ENCODE measurements around the gene CPHXL.

CPHXL gene

DNA sequence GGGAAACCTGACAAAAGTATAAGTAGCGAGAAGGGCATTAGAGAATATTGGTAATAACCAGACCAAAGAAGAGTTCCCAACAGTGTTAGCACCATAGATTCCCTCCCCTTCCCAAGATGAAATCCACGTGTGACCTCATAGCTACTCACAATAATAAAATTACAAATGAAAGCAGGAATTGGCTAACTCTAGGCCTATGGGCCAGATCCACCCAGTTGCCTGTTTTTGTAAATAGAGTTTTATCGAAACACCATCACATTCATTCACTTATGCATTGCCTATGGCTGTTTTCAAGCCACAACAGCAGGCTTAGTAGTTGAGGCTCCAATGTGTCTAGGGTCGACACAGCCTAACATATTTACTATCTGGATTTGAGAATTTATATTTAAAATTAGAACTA lies 7.8 kb downstream of the CPHXL start:
- peaks cover 0 to 3% (median 0%) of the 10 kb centered on the region in 11 experiments; a peak in 2 of 22 replicates for H3K36me3 ChIP-seq
- H3K27ac ChIP-seq = no peak overlapping the region
- H3K9me3 ChIP-seq (replicated peaks in 1 of 11) = peaks cover 22 to 38% (median 27%) of the 10 kb centered on the region in 11 experiments; a peak in 21 of 22 replicates
- no peaks in the 10 kb centered on the region for H3K27me3 ChIP-seq
- peak overlapping the region in 2 of 11 experiments; percentile 59 to 64; a peak in 2 of 22 replicates for H3K4me2 ChIP-seq
- peaks cover 7 to 18% (median 12%) of the 10 kb centered on the region in 10 experiments; a peak in 15 of 20 replicates for H3K4me1 ChIP-seq
- no peak overlapping the region for H3K4me3 ChIP-seq
- no peaks in the 10 kb centered on the region for H4K20me1 ChIP-seq
- no peak for TF ChIP-seq Cebpa-rat (IDR thresholded peaks at IDR 0.05)
- no peak overlapping the region for H3K9ac ChIP-seq

DNA sequence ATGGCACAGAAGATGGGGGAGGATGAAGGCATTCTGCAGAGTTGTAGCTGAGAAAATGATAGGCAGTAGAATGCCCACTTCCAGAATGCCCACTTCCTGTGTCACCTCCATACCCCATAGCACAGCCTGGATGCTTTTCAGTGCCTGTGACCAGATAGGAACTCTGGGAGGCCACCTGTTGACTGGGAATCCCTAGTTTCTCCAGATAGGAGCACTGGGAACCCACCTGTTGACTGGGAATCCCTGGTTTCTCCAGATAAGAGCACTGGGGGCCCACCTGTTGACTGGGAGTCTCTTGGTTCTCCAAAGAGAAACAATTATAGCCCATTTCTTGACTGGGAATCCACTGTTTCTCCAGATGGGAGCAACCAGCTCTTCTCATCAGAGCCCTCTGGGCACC lies 11.6 kb downstream of the CPHXL start:
- no peaks in the 10 kb centered on the region for H3K27me3 ChIP-seq
- H3K27ac ChIP-seq = no peak overlapping the region
- H3K9me3 ChIP-seq (replicated peaks in 1 of 11) = peaks cover 48 to 72% (median 55%) of the 10 kb centered on the region in 11 experiments
- no peak overlapping the region for H3K9ac ChIP-seq
- no peak for TF ChIP-seq Cebpa-rat (IDR thresholded peaks at IDR 0.05)
- no peak overlapping the region for H3K4me3 ChIP-seq
- H3K4me1 ChIP-seq = peaks cover 6 to 13% (median 9%) of the 10 kb centered on the region in 10 experiments; a peak in 15 of 20 replicates
- H4K20me1 ChIP-seq = no peaks in the 10 kb centered on the region
- H3K36me3 ChIP-seq = peaks cover 0 to 17% (median 2%) of the 10 kb centered on the region in 11 experiments; a peak in 7 of 22 replicates
- H3K4me2 ChIP-seq = no peak overlapping the region

DNA sequence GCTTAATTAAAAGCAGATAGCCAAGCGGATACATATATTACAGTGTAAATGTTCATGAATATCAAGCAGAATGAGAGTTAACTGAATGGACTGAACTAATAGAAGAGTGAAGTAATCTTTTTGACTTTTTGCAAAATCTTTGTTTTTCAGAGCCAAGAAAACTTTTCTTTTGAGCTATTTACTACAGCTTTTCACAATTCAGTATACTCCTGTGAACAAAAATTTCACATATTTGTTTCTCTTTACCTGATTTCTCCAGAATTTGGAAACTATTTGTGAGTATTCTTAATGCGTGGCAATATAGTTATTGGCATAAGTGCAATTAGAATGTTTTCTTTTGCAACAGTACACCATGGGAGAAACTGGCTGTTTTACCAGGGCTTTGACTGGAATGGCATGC lies 15.9 kb downstream of the CPHXL start:
- Histone ChIP-seq H4K20me1 (no peaks in the 10 kb centered on the region), H3K27me3 (no peaks in the 10 kb centered on the region), H3K36me3 (peaks cover 0 to 17% (median 3%) of the 10 kb centered on the region in 11 experiments; a peak in 7 of 22 replicates)

GRCh38 chr16:75703306-75703705 lies 23.0 kb downstream of the CPHXL start:
- TF ChIP-seq Cebpa-rat (IDR thresholded peaks at IDR 0.05) = no peak
- no peak overlapping the region for H3K4me3 ChIP-seq
- no peaks in the 10 kb centered on the region for H3K36me3 ChIP-seq
- no peaks in the 10 kb centered on the region for H3K27me3 ChIP-seq
- no peaks in the 10 kb centered on the region for H4K20me1 ChIP-seq
- H3K27ac ChIP-seq = no peak overlapping the region
- no peak overlapping the region for H3K4me2 ChIP-seq
- no peak overlapping the region for H3K9ac ChIP-seq
- H3K9me3 ChIP-seq (replicated peaks in 1 of 11) = peaks cover 2 to 23% (median 11%) of the 10 kb centered on the region in 11 experiments; a peak in 20 of 22 replicates
- H3K4me1 ChIP-seq = no peaks in the 10 kb centered on the region

More for the DNA sequence above, 15.9 kb downstream of the CPHXL start:
- Histone ChIP-seq H3K27ac (no peak overlapping the region), H3K4me1 (0 out of 20 replicates have a peak, but pooled peaks cover 0 to 4% (median 0%) of the 10 kb centered on the region in 10 experiments), H3K9me3 (replicated peaks in 1 of 11) (peaks cover 45 to 72% (median 54%) of the 10 kb centered on the region in 11 experiments), H3K4me3 (no peak overlapping the region), H3K4me2 (no peak overlapping the region), H3K9ac (no peak overlapping the region)
- no peak for TF ChIP-seq Cebpa-rat (IDR thresholded peaks at IDR 0.05)

- H3K36me3 ChIP-seq = no peaks in the 10 kb centered on the region
- TF ChIP-seq Cebpa-rat (IDR thresholded peaks at IDR 0.05) = 0 out of 22 replicates have a peak, but pooled peaks of 1 of the 11 experiments have one; percentile 16
- no peak overlapping the region for H3K4me2 ChIP-seq
- H3K27ac ChIP-seq = no peak overlapping the region
- no peak overlapping the region for H3K4me3 ChIP-seq
- no peak overlapping the region for H3K9ac ChIP-seq
- no peaks in the 10 kb centered on the region for H4K20me1 ChIP-seq
- H3K4me1 ChIP-seq = no peaks in the 10 kb centered on the region
- no peaks in the 10 kb centered on the region for H3K27me3 ChIP-seq
- peaks cover 0 to 15% (median 3%) of the 10 kb centered on the region in 11 experiments; a peak in 7 of 22 replicates for H3K9me3 ChIP-seq (replicated peaks in 1 of 11)
Measured at GRCh38 chr16:75702242-75702641, 24.0 kb downstream of the CPHXL start.

DNA sequence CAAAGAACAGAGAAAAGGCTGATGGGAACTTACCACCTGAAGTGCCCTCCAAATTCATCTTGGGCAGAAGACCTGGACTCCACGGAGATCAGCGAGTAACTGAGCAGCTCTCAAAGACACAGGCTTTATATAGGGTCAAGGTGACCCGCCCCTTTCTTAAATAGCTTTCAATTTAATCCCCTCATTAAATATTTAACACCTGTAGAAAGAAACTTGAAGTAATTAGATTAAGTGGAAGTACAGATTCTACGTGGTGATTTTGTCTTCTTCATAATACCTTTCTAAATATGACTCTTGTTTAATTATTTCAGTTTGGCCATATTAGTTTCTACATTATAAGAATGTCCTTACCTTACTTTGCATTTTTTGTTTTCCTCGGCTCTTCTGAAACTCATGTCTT lies 24.9 kb downstream of the CPHXL start, which contains the start of gene DUXB:
DUXB (minus strand) TSS at position 101 of the 400 bp plus-strand sequence; CDS start at position 58, 43 bp downstream.
- Histone ChIP-seq H3K36me3 (no peaks in the 10 kb centered on the region), H4K20me1 (no peaks in the 10 kb centered on the region), H3K27ac (no peak within 1 kb of the TSS), H3K9ac (no peak within 1 kb of the TSS), H3K4me2 (no peak within 1 kb of the TSS), H3K4me3 (no peak within 1 kb of the TSS), H3K4me1 (no peaks in the 10 kb centered on the region), H3K9me3 (replicated peaks in 1 of 11) (peaks cover 0 to 10% (median 0%) of the 10 kb centered on the region in 11 experiments; a peak in 3 of 22 replicates), H3K27me3 (no peaks in the 10 kb centered on the region)
- TF ChIP-seq Cebpa-rat (IDR thresholded peaks at IDR 0.05) = no peak

- Histone ChIP-seq H3K9ac (no peak overlapping the region), H3K4me2 (no peak overlapping the region), H3K36me3 (no peaks in the 10 kb centered on the region), H3K9me3 (replicated peaks in 1 of 11) (no peaks in the 10 kb centered on the region), H4K20me1 (no peaks in the 10 kb centered on the region), H3K27me3 (no peaks in the 10 kb centered on the region), H3K4me1 (no peaks in the 10 kb centered on the region), H3K4me3 (no peak overlapping the region), H3K27ac (no peak overlapping the region)
- no peak for TF ChIP-seq Cebpa-rat (IDR thresholded peaks at IDR 0.05)
Measured at GRCh38 chr16:75697571-75697970, 28.7 kb downstream of the CPHXL start.

GRCh38 chr16:75695708-75696107 lies 30.6 kb downstream of the CPHXL start:
- Histone ChIP-seq H3K4me3 (no peak overlapping the region), H3K4me2 (no peak overlapping the region), H3K9me3 (replicated peaks in 1 of 11) (peaks cover 0 to 5% (median 0%) of the 10 kb centered on the region in 11 experiments; a peak in 5 of 22 replicates), H3K4me1 (no peaks in the 10 kb centered on the region), H3K36me3 (no peaks in the 10 kb centered on the region), H3K27ac (no peak overlapping the region), H3K27me3 (no peaks in the 10 kb centered on the region), H3K9ac (no peak overlapping the region), H4K20me1 (no peaks in the 10 kb centered on the region)
- TF ChIP-seq Cebpa-rat (IDR thresholded peaks at IDR 0.05) = no peak

- no peaks in the 10 kb centered on the region for H3K27me3 ChIP-seq
- H3K9ac ChIP-seq = no peak overlapping the region
- no peaks in the 10 kb centered on the region for H4K20me1 ChIP-seq
- TF ChIP-seq Cebpa-rat (IDR thresholded peaks at IDR 0.05) = no peak
- H3K4me3 ChIP-seq = no peak overlapping the region
- H3K9me3 ChIP-seq (replicated peaks in 1 of 11) = peaks cover 37 to 71% (median 54%) of the 10 kb centered on the region in 11 experiments
- H3K36me3 ChIP-seq = no peaks in the 10 kb centered on the region; a peak in 4 of 22 replicates
- no peak overlapping the region for H3K27ac ChIP-seq
- H3K4me2 ChIP-seq = no peak overlapping the region
- H3K4me1 ChIP-seq = no peaks in the 10 kb centered on the region
Measured at GRCh38 chr16:75687361-75687760, 38.9 kb downstream of the CPHXL start.

DNA sequence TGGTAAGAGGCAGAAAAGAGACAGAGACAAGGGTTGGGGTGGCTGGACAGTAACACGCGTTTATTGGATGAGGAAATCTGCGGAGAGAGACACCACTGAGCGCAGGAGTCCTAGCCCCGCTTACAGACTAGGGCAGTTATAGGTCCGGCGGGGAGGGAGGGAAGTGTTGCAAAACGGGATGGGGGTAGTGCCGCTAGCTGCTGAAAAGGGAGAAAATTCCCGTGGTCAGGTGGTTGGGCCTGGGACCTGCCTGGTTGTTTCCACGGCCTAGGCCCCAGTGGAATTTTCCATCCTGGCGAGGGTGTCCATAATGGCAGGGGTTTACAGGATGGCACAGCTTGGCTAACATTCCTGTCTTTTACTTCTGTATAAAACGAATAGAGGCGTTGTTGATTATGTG lies 44.0 kb downstream of the CPHXL start:
- Histone ChIP-seq H3K27me3 (no peaks in the 10 kb centered on the region), H3K4me3 (no peak overlapping the region), H3K4me2 (no peak overlapping the region), H3K9me3 (replicated peaks in 1 of 11) (peaks cover 35 to 50% (median 38%) of the 10 kb centered on the region in 11 experiments), H3K9ac (no peak overlapping the region), H4K20me1 (no peaks in the 10 kb centered on the region), H3K36me3 (no peaks in the 10 kb centered on the region; a peak in 4 of 22 replicates), H3K27ac (no peak overlapping the region), H3K4me1 (peaks cover 0 to 15% (median 0%) of the 10 kb centered on the region in 10 experiments; a peak in 7 of 20 replicates)
- no peak for TF ChIP-seq Cebpa-rat (IDR thresholded peaks at IDR 0.05)
